Panc1 (cell line): Measurements from ENCODE around the gene MAP1LC3A.

Source experiments
- CTCF ChIP-seq: fragments of 450-650 bp; IDR thresholded peaks from 2 replicates; pipeline ENCODE4 v1.5.1; 2017; ENCODE audit warnings: mild to moderate bottlenecking
- POLR2AphosphoS5 ChIP-seq: IDR thresholded peaks from 2 replicates; pipeline ENCODE4 v1.6.1; 2012; ENCODE audit warnings: mild to moderate bottlenecking, low read depth, low read length, moderate library complexity
- REST ChIP-seq, 2 experiments: IDR thresholded peaks; 2 replicates each; pipeline ENCODE4 v1.6.1; 2011 to 2012; ENCODE audit warnings: low read depth in 2 of 2, control low read depth in 1 of 2, low read length in 1 of 2, mild to moderate bottlenecking in 1 of 2, moderate library complexity in 1 of 2; ENCODE audit not compliant: insufficient read depth in 1 of 2
- SIN3A ChIP-seq: IDR thresholded peaks from 2 replicates; pipeline ENCODE4 v1.6.1; 2012; ENCODE audit warnings: low read depth, mild to moderate bottlenecking, low read length, moderate library complexity, borderline replicate concordance; ENCODE audit not compliant: insufficient read depth

GRCh38 chr20:34536798-34537394 is 21.6 kb upstream of the MAP1LC3A start:
- TF ChIP-seq CTCF: no peak; the same call in 1 of the 2 replicates
- TF ChIP-seq POLR2AphosphoS5: no peak
- no peak for TF ChIP-seq REST (IDR thresholded peaks at IDR 0.05; ENCODE audit: insufficient read depth in 1 of 2, low read depth in 2 of 2, low read length in 1 of 2)
- no peak for TF ChIP-seq SIN3A
